Gastrocnemius medialis (tissue), 4 donors: ENCODE data around the gene KRT83. TPM values are rescaled to one million over a fixed set of nuclear protein-coding genes. Genes with fewer than 3 reads are reported as not detected.

Source experiments
- ATAC-seq, 2 donors: fragments of 150-250 bp; one replicate each; pipeline ENCODE4 v1.9.1; 2016
- DNase-seq, 2 donors: peaks; one replicate each; pipeline ENCODE4 v3.0.0-alpha.2; 2019
- H3K27ac ChIP-seq, 4 donors: fragments of 200-600 bp; sonication (generic); 1 replicate in 1 of 4; 2 replicates in 3 of 4; pipeline ENCODE4 v1.5.1; 2016 to 2018; ENCODE audit warnings: mild to moderate bottlenecking in 2 of 4, moderate library complexity in 1 of 4
- H3K27me3 ChIP-seq, 3 donors: fragments of 200-600 bp; sonication (generic) in 2 of 3; 1 replicate in 1 of 3; 2 replicates in 2 of 3; pipeline versions ENCODE4 v1.5.1 to v1.6.0; 2016 to 2019; ENCODE audit warnings: mild to moderate bottlenecking in 1 of 3, moderate library complexity in 1 of 3
- H3K36me3 ChIP-seq, 2 donors: fragments of 200-600 bp; sonication (generic) in 1 of 2; one replicate each; pipeline ENCODE4 v1.5.1; 2017 to 2018
- H3K4me1 ChIP-seq, 2 donors: fragments of 200-600 bp; sonication (generic) in 1 of 2; one replicate each; pipeline ENCODE4 v1.5.1; 2016 to 2017; ENCODE audit warnings: mild to moderate bottlenecking in 2 of 2
- H3K4me3 ChIP-seq, 4 donors: fragments of 200-600 bp; sonication (generic) in 3 of 4; 1 replicate in 1 of 4; 2 replicates in 3 of 4; pipeline ENCODE4 v1.5.1; 2016 to 2019; ENCODE audit warnings: mild to moderate bottlenecking in 2 of 4
- H3K9me3 ChIP-seq, 3 donors: fragments of 200-600 bp; sonication (generic) in 2 of 3; 1 replicate in 1 of 3; 2 replicates in 2 of 3; pipeline ENCODE4 v1.5.1; 2016 to 2019
- CTCF ChIP-seq, 5 experiments: fragments of 450-650 bp in 3 of 5; fragments of 200-600 bp in 2 of 5; sonication (generic) in 2 of 5; IDR thresholded peaks in 4 of 5; conservative IDR thresholded peaks in 1 of 5; 1 replicate in 4 of 5; 2 replicates in 1 of 5; pipeline ENCODE4 v1.5.1; 2016 to 2019; ENCODE audit warnings: antibody characterized with exemption in 5 of 5, mild to moderate bottlenecking in 3 of 5, moderate library complexity in 3 of 5
- POLR2A ChIP-seq, 2 donors: fragments of 450-650 bp; IDR thresholded peaks; one replicate each; pipeline ENCODE4 v1.6.1; 2017; ENCODE audit warnings: antibody characterized with exemption in 2 of 2, mild to moderate bottlenecking in 2 of 2, moderate library complexity in 2 of 2
- in situ Hi-C, 4 donors: fragments of 200-750 bp; cut with MboI; loops; one replicate each; pipeline versions ENCODE4 v1.15.0 to v1.8.0; 2017; ENCODE audit warnings: low sequenced_read_pairs in 4 of 4
- intact Hi-C: fragments of 100-400 bp; cut with DNase I; formaldehyde crosslinking; loops from one replicate; pipeline ENCODE4 v1.15.1; 2023; ENCODE audit warnings: low total_unique reads
- total RNA-seq, 4 donors: library from RNA; depleted of rRNA; stranded (reverse); fragments of >200 nt; gene quantifications; one replicate each; pipeline versions ENCODE4 v1.1.0 to v1.2.3, GENCODE V29; 2016

The KRT83 gene
- total RNA-seq, 4 donors from 2014 or later = 0.13 TPM; not detected in 3

- no peak within 1 kb of the TSS for H3K27ac ChIP-seq
- TF ChIP-seq POLR2A (IDR thresholded peaks at IDR 0.05) (no peak), CTCF (IDR thresholded peaks at IDR 0.05 in 4 of 5, conservative IDR thresholded peaks at IDR 0.05 in 1 of 5) (no peak)
- H3K9me3 ChIP-seq = no peaks in the 10 kb centered on the region
- no peak within 1 kb of the TSS for H3K4me3 ChIP-seq
- ATAC-seq = no peak
- DNase-seq = no peak
- in situ Hi-C loops = loop anchor here in 1 of 4 donors (10.0 kb wide), 1 partner anchor 518 kb away; no protein-coding TSS in a partner anchor
- intact Hi-C loops = no loop called here
- no peaks in the 10 kb centered on the region for H3K36me3 ChIP-seq
- no peaks in the 10 kb centered on the region for H3K4me1 ChIP-seq
- H3K27me3 ChIP-seq = peaks cover 0 to 2% (median 0%) of the 10 kb centered on the region in 3 donors
Observed at GRCh38 chr12:52366738-52367485, 45.7 kb upstream of the KRT83 start, which contains the start of gene KRT85. KRT85 (minus strand) TSS chr12:52367481; CDS start chr12:52367405, 76 bp downstream.

- H3K27ac ChIP-seq = no peak overlapping the region
- H3K36me3 ChIP-seq = no peaks in the 10 kb centered on the region
- in situ Hi-C loops (loop anchor here in 1 of 4 donors (10.0 kb wide), 1 partner anchor 520 kb away; no protein-coding TSS in a partner anchor), intact Hi-C loops (no loop called here)
- H3K4me1 ChIP-seq = no peaks in the 10 kb centered on the region
- ATAC-seq = no peak
- H3K9me3 ChIP-seq = no peaks in the 10 kb centered on the region
- H3K27me3 ChIP-seq = peaks cover 0 to 2% (median 0%) of the 10 kb centered on the region in 3 donors
- no peak overlapping the region for H3K4me3 ChIP-seq
- TF ChIP-seq CTCF (IDR thresholded peaks at IDR 0.05 in 4 of 5, conservative IDR thresholded peaks at IDR 0.05 in 1 of 5) (no peak), POLR2A (IDR thresholded peaks at IDR 0.05) (no peak)
- DNase-seq = no peak
Observed at GRCh38 chr12:52364901-52365489, 43.8 kb upstream of the KRT83 start.

- no peaks in the 10 kb centered on the region for H3K9me3 ChIP-seq
- in situ Hi-C loops (loop anchor here in 1 of 4 donors (10.0 kb wide), 1 partner anchor 521 kb away; no protein-coding TSS in a partner anchor), intact Hi-C loops (no loop called here)
- no peak overlapping the region for H3K4me3 ChIP-seq
- no peak for DNase-seq
- TF ChIP-seq POLR2A (IDR thresholded peaks at IDR 0.05) (no peak), CTCF (IDR thresholded peaks at IDR 0.05 in 4 of 5, conservative IDR thresholded peaks at IDR 0.05 in 1 of 5) (no peak)
- H3K36me3 ChIP-seq = no peaks in the 10 kb centered on the region
- peaks cover 0 to 2% (median 0%) of the 10 kb centered on the region in 3 donors for H3K27me3 ChIP-seq
- H3K27ac ChIP-seq = no peak overlapping the region
- ATAC-seq = no peak
- no peaks in the 10 kb centered on the region for H3K4me1 ChIP-seq
Observed at GRCh38 chr12:52364061-52364460, 42.9 kb upstream of the KRT83 start.

GRCh38 chr12:52363111-52363679, 42.0 kb upstream of the KRT83 start:
- TF ChIP-seq POLR2A (IDR thresholded peaks at IDR 0.05) (no peak), CTCF (IDR thresholded peaks at IDR 0.05 in 4 of 5, conservative IDR thresholded peaks at IDR 0.05 in 1 of 5) (no peak)
- no peak for DNase-seq
- intact Hi-C loops = no loop called here

More at GRCh38 chr12:52363111-52363679, 42.0 kb upstream of the KRT83 start:
- in situ Hi-C loops = loop anchor here in 1 of 4 donors (10.0 kb wide), 1 partner anchor 522 kb away; no protein-coding TSS in a partner anchor
- no peak overlapping the region for H3K4me3 ChIP-seq
- no peaks in the 10 kb centered on the region for H3K36me3 ChIP-seq
- H3K27ac ChIP-seq = no peak overlapping the region
- H3K4me1 ChIP-seq = no peaks in the 10 kb centered on the region
- no peaks in the 10 kb centered on the region for H3K9me3 ChIP-seq
- H3K27me3 ChIP-seq = peaks cover 0 to 2% (median 0%) of the 10 kb centered on the region in 3 donors
- no peak for ATAC-seq
